ENCODE measurements around the gene C1QTNF5.
A peak's percentile ranks its signal among the peaks of the same experiment; 100 is the strongest.
"Not testable (repeated sequence)": the region's sequence is repeated elsewhere in the genome, so short reads cannot be mapped to it uniquely, and the experiment has no call there.

Gene C1QTNF5, protein sequence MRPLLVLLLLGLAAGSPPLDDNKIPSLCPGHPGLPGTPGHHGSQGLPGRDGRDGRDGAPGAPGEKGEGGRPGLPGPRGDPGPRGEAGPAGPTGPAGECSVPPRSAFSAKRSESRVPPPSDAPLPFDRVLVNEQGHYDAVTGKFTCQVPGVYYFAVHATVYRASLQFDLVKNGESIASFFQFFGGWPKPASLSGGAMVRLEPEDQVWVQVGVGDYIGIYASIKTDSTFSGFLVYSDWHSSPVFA

DNA sequence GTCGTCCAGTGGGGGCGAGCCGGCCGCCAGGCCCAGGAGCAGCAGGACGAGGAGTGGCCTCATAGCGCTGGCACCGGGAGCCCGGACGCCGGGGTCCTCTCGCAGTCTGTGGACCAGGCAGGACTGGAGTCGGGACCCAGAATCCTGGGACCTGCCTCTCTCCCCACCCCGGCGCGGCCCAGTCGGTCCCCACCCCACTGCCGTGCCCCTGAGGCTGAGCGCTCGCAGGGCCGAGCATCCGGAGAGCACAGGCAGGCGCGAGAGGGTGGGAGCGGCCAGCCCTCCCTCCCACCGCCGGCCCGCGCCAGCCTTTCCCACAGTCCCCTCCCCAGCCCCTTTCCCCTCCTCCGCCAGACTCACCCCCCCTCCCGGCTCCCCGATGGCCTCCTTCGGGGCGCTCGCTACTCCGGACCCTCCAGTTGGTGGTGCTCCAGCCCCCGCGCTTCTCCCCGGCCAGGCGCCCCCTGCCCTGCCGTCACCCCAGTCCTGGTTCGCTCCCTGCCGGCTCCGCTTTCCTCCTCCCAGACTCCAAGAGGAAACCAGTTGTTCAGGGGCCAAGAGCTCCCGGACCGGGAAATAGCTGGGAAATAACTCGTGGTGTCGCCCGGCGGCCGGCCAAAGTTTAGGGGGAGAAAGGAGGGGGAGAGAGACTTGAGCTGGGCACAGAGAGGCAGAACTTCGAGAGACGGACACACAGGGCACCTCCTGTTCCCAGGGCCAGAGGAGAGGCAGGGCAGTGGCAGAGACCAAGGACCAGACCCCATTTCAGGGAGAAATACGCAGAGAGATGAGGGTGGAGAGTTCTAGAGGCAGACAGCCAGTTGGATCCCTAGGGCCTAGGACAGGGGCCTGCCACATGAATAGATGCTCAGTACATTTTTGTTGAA lies at the start of gene C1QTNF5:
Gene C1QTNF5 (minus strand): TSS at position 549 of the 887 bp plus-strand sequence. CDS start 486 bp downstream, at position 63.
- no peak for DNase-seq (ENCODE audit: low read depth, low spot score)

DNA sequence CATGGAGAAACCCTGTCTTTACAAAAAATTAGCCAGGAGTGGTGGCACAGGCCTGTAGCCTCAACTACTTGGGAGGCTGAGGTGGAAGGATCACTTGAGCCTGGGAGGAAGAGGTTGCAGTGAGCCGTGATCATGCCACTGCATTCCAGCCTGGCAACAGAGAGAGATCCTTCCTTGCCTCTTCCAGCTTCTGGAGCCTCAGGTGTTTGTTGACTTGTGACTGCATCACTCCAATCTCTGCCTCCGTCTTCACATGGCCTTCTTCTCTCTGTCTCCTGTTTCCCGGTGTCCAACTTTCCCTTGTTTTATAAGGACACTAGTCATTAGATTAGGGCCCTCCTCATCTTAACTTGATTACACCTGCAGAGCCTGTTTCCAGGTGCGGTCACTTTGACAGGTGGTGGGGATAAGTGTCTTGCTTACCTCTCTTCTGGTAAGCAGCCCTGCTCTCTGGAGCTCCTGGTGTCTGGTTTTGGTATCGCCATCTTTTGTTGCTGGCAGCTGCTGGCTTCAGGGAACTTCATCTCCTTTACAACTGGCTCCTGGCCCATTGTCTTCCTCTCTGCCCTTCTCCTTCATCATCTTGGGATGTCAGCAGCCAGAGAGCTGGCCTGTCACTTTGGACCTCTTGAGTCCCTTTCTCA lies 49.0 kb upstream of the C1QTNF5 start:
- DNase-seq (ENCODE audit: low read depth, low spot score): no peak

DNA sequence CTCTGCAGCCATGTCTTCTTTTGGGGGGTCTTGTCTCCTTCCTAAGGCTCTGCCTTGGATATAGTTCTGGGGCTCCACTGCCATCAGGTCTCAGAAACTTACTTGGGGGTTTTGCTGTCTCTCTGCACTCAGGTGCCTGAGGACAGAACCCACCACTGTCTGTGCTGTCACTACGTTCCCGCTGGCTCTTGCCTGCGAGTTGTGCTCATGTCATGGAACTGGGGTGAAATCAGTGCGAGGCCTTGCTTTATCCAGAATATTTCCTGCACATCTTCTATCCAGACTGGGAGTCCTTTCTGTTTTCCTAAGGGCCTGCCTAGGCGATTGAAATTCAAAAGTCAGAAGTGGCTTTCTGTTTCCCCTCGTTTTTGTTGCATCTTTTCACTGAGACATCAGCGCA lies 47.4 kb upstream of the C1QTNF5 start:
- DNase-seq (ENCODE audit: low read depth, low spot score): no peak

DNA sequence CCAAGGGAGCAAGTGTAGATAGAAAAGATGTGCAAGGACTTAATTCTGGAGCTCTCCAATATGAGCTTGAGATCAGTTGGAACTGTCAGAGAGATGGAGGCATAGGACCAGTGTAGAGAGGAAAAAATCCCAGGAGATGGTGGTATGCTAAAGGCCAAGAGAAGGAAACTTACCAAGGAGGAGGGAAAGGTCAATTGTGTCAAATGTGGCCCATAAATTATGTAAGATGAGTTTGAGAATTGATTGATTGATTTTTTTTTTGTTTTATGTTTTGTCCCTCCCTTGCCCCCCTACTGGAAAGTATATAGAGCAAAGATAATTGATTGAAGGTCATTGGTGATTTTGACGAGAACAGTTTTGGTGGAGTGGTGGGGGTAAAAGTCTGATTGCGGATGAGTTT lies 43.6 kb upstream of the C1QTNF5 start:
- DNase-seq (ENCODE audit: low read depth, low spot score): no peak

DNA sequence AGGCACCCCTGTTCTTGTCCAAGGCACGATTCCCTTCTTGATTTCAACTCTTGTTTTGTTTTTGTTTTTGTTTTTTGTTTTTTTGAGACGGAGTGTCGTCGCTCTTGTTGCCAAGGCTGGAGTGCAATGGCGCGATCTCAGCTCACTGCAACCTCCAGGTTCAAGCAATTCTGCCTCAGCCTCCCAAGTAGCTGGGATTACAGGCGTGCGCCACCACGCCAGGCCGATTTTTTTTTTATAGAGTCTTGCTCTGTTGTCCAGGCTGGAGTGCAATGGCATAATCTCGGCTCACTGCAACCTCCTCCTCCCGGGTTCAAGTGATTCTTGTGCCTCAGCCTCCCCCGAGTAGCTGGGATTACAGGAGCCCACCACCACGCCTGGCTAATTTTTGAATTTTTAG lies 41.8 kb upstream of the C1QTNF5 start:
- not testable (repeated sequence) for DNase-seq (ENCODE audit: low read depth, low spot score)

DNA sequence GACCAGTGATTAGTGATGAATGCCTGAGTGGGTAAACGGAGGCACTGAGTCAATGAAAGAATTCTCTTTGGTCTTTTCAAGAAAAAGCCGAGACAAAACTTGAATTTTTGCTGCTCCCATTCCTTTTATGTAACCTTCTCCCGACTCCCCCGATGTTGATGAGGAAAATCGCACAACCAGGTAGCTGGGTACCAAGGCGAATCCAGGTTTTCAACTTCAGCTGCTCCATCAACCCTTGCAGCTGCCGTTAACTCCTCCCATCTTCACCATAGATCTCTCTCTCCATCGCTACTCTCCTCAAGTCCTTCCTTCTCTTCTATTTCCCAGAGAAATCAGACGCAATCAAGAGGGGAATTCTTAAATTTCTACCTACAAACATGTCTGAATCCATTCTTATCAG lies 41.4 kb upstream of the C1QTNF5 start:
- no peak for DNase-seq (ENCODE audit: low read depth, low spot score)

DNA sequence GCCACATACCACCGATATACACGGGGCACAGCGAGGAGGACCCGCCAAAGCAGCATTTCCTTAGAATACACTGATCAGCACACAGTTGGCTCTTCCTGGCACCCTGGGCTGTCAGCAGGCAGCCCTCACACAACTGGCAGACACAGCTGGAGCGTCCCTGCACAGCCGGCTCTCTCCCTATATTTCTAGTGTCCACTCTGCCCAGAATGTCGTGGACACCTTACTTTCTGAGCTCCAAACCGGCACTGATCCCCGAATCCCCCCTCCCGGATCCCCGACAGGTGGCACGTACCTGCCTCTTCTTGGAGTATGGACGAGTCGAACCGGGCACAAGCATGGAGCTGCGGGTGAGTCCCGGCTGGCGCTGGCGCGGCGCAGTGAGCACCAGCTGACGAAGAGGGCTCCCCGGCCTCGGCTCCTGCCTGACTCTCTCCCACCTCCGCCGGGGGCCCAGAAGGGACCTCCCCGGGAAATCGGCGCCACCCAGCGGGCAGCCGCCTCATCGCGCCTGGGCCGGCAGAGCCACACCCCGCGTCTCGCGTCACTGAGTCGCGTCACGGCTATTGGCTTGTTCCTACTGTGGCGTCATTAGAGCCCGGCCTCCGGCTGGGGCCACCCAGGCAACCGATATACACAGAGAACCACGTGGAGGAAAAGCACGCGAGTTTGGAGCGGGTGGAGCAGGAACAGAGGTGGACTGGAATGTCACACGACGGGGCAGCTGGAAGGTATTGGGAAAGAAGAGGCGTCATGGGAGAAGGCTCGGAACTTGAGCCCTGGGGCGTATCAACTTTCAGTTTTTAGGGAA lies 40.7 kb upstream of the C1QTNF5 start, which contains the start of gene USP2:
Gene USP2 (minus strand): TSS at position 510 of the 808 bp plus-strand sequence. CDS start 8,210 bp downstream, outside the sequence.
- DNase-seq (ENCODE audit: low read depth, low spot score): peak; percentile 89

DNA sequence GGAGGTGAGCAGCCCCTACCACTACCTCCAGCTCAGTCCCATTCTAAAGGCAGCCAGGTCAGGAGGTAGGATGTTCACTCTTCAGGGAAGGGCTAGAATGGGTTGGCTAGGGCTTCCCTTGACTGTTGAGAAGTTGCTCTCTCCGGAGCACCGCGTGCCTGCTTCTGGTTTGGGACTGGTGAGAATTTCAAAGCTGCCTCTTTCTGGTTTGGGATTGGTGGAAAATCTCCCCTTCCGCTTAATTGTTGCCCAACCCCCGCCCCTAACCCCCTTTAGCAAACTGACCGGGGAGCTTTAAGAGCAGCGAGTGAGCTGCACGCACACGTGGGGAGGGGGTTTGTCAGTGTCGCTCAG lies 40.1 kb upstream of the C1QTNF5 start:
- DNase-seq (ENCODE audit: low read depth, low spot score): no peak

DNA sequence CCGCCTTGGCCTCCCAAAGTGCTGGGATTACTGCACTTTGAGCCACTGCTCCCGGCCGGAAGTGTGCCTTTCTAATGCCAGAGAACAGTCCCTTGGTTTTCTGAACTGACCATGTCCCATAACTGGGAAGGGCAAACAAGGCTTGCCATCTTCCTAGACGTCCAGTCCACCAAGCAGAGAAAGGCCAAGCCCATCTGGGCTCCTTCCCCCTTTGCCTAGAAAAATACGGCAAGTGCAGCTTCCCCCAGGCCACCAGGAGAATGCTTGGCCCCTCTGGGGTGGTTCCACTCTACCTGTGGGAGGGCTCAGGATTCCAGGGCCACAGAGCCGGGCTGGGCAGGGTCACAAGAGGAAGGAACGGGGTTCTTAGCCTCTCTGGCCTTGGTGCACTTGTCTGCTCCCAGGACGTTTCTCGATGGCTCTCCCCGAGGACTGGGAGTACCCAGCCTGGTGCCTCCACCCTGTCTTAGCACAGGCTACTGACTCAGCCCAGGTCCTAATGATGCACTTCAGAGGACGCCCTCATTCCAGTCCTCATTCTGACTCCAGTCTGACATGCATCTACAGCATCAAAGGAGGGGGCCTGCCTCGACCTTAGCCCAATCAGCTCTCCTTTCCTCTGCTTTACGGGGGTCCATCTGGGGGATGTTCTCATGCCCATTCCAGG lies 39.6 kb upstream of the C1QTNF5 start:
- DNase-seq (ENCODE audit: low read depth, low spot score): no peak

DNA sequence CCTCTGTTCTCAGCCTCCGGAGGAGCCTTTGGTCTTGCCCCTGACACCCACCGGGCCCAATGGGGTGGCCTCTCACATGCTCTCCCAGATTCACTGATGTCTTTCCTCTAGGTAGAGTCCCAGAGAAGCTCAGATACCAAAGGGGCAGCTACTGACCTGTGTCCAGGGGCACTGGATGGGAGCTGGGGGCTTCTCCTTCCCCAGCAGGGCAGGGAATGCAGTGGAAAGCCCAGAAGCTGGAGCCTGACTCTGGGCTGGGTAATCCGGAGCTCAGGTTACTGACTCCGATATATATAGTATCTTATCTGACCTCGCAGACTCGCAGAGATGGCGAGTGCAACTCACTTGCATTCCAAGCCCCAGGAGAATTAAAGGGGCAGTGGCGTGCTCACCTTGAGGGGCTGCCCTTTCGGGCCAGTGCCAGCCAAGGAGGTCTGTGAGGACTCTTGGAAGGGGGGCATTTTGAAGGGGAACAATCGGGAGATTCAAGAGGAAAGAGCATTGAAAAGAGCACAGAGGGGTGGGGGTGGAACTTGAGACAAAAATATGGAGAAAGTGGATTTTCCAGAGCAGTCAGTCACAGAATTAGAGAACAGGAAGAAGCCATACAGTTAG lies 38.3 kb upstream of the C1QTNF5 start:
- no peak for DNase-seq (ENCODE audit: low read depth, low spot score)

DNA sequence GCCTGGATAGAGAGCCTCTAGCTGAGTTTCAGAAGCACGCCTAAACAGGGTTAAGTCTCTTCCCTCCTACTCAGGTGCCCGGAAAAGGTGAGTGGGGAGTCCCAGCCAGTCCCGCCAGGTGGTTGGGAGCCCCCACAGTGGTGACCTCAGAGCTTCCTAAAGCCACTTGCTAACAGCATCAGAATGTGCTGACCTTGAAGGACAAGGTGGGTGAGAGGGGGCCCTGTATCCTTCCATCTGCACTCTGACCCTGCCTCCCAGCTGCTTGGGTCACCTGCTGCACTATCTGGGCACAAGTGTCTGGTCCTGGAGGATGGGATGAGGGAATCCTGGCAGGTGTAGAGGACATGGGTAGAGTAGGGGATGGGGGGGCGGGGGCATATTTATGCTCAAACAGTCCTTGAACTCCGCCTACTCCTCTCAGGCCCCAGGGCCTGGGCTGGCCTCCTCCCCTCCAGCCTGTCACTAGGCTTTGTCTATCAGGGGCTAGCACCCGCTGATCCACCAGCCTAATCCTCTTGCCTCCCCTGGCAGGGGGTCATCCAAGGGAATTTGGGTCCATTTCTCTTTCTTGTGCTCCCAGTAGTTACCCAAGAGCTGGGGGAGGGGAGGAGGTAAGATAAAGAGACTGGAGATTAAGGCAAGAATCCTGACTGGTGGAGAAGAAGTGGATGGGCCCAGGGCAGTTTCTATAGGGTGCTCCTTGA lies 37.4 kb upstream of the C1QTNF5 start:
- no peak for DNase-seq (ENCODE audit: low read depth, low spot score)

DNA sequence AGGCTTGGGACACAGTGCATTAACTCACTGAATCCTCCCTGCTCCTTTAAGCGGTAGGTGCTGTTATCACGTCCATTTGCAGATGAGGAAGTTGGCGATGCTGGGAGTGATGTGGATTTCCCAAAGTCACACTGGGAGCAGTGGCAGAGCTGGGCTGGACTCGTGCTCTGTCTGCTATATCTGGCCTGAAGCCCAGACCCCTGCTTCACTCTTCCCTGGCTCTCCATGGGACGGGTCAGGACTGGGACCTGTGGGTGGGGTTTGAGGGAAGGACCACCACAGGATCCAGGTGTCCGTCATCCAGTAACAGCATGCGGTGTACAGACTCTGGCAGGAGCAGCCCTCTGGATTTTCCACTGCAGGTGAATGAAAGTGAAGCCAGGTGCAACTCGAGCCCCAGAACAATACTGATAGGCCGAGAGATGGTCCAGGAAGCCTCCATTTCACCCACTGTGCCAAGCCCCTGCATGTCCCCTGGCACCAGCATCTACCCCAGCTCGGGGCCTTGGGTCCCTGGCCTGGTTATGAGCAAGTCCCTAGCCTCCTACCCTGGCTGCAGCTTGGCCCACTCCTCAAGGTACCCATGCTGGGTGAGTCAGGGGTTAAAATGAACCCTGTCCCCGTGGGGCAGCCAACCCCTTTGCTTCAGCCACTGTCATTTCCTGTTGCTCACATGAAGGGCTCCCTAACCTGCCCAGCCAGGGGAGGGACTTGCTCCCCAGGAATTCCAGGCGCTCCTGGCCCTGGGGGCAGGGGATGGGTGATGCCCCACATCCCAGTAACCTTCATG lies 36.6 kb upstream of the C1QTNF5 start:
- DNase-seq (ENCODE audit: low read depth, low spot score): no peak

DNA sequence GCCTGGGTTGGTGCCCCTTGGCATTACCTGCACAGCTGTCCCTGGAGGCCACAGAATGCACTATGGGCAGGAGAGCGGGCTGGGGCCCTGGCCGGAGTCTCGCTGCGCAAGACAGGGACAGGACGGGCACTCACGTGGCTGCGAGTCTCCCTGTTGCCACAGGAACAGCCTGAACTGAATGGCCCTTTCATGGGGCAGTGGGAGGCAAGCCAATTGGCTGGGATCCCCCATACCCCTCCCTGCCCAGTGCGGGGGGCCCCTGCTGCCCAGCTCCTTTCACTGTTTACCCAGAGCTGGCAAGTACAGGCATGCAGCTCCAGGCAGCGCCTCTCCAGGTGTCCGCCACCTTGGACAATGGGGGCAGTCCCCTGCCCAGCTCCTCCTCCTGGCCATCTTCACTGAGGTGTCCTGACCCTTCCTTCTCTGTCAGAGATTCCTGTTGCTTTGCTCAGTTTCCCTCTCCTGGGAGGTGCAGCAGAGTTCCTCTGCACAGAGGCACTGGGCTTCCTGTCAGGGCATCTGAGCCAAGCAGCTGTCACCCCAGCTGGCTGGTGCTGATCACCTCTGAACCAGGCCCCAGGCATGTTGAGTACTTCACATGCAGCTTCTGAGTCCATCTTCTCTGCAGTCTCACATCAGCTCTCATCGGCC lies 35.6 kb upstream of the C1QTNF5 start:
- DNase-seq (ENCODE audit: low read depth, low spot score): no peak

DNA sequence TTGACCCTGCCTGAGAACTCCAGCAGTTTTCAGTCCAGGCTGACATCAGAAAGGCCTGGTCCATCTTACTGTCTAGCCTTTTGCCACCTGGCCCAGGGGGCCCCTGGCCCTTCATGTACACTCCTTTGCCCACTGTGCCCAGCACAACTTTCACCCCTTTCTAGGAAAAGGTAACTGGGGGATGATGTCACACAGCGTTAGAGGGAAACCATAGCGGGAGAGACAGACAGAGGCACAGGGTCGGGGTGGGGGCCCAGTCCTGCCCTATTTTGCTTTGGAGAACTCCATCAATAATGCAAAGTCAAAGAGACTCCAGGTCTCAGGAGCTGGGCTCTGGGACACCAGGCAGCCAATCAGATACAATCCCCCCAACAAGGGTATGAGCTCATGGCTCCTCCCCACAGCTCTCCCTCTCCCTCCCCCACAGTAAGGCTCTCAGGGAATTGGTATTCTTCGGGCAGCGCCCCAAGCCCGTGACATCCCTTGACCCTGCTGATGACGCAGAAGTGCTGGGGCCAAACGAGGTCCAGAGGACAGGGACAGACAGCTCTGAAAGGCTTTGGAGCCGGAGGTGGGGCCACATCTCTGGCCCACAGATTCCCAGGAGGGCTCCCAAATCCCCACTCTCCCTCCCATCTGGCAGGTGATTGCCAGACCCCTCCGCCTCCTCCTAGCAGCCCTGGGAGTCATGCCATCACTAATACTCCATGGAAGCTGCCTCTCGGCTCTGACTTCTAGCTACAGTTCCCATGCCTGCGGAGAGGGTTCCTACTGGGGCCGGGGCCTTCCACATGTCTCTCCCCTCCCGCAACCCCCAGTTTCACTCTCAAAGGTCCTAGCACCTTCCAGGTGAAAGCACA lies 34.9 kb upstream of the C1QTNF5 start:
- DNase-seq (ENCODE audit: low read depth, low spot score): no peak

DNA sequence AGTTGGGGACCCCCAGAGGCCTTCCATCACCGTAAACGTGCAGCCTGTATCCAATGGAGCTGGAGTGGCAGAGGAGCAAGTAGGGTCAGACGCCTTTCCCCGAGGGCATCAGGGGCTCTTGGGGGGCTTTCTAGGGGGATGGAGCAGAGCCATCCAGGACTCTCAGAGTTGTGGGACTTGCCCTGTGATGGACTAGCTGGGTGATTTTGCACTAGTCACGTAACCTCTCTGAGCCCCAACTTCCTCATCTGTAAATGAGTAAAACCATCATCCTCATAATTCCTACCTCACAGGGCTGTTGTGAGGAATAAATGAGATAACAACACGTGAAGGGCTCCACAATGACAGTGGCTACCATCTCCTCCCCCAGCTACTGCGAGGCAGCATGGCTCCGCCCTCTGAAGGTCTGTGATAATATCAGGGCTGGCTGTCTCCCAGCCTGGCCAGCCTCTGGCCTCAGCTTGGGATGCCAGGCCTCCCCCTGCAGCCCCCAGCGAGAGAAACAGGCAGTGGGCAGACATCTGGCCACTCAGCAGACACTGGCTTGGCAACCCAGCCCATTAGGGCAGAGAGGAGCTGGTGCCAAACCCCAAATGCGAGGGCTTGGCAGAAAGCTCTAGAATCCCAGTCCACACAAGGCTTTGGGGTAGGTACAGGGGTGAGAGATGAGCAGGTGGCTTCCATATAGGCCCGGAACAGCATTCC lies 34.1 kb upstream of the C1QTNF5 start:
- no peak for DNase-seq (ENCODE audit: low read depth, low spot score)

DNA sequence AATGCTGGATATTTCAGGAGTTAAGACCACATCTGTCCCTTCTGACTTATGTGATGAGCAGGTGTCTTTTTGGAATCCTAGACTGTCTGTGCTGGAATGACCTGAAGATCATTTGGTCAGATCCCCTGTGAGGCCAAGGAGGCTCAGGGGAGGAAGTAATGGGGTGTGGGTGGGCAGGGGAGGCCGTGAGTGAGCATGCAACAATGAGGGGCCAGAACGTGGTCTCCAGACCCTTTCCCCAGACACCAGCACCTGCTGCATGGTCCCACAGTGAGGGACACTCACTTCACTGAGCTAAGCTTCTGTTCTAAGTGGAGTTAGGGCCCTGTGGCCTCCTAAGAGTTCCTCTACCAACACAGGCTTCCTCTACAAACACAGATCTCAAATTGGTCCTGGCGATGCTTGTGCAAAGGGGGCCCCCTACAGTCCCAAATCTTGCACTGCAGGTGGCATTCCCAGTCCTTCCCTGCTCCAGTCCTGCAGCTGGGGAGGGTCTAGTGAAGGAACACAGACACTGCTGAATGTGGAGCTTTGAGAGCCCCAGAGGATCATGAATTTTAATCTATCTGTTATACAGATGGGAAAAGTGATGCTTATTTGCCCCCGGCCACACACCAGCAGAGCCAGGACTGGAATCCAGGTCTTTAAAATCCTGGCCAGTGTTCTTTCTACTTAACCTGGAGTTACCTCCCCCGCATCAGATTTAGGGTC lies 33.4 kb upstream of the C1QTNF5 start:
- DNase-seq (ENCODE audit: low read depth, low spot score): no peak

All from activated CD4-positive, CD25-positive, alpha-beta regulatory T cell treated with anti-CD3 and anti-CD28 coated beads, Interleukin-2, amount 50 U/mL, for 16 hours (primary cell).